Hepatocyte (in vitro differentiated cells): ENCODE measurements around the gene OSBP2. TPM values are rescaled to one million over a fixed set of nuclear protein-coding genes. Genes with fewer than 3 reads are reported as not detected.

ENCODE experiments used
- DNase-seq: peaks from one replicate; pipeline ENCODE4 v3.0.0-alpha.2; 2016; ENCODE audit warnings: low spot score
- H2AFZ ChIP-seq: fragments of 200-600 bp; sonication (generic); 2 replicates; pipeline ENCODE4 v1.6.0; 2016; ENCODE audit warnings: antibody characterized with exemption, mild to moderate bottlenecking
- H3K27ac ChIP-seq: fragments of 200-600 bp; sonication (generic); 2 replicates; pipeline ENCODE4 v1.5.1; 2016; ENCODE audit warnings: mild to moderate bottlenecking
- H3K27me3 ChIP-seq: fragments of 200-600 bp; sonication (generic); 2 replicates; pipeline ENCODE4 v1.6.1; 2016
- H3K36me3 ChIP-seq: fragments of 200-600 bp; sonication (generic); replicated peaks from 2 replicates; pipeline ENCODE4 v1.5.1; 2016; ENCODE audit warnings: low read depth; ENCODE audit not compliant: insufficient read depth
- H3K4me1 ChIP-seq: fragments of 200-600 bp; sonication (generic); 2 replicates; pipeline ENCODE4 v1.5.1; 2016; ENCODE audit warnings: mild to moderate bottlenecking, moderate library complexity; ENCODE audit not compliant: insufficient read depth
- H3K4me2 ChIP-seq: fragments of 200-600 bp; sonication (generic); 2 replicates; pipeline ENCODE4 v1.6.0; 2016
- H3K4me3 ChIP-seq: fragments of 200-600 bp; sonication (generic); 2 replicates; pipeline ENCODE4 v1.5.1; 2016; ENCODE audit warnings: mild to moderate bottlenecking
- H3K79me2 ChIP-seq: fragments of 200-600 bp; sonication (generic); 2 replicates; pipeline ENCODE4 v1.6.0; 2017; ENCODE audit warnings: mild to moderate bottlenecking
- H3K9me2 ChIP-seq: fragments of 200-600 bp; sonication (generic); replicated peaks from 2 replicates; pipeline ENCODE4 v1.6.0; 2017; ENCODE audit warnings: mild to moderate bottlenecking; ENCODE audit not compliant: insufficient read depth
- H3K9me3 ChIP-seq: fragments of 200-600 bp; sonication (generic); 2 replicates; pipeline ENCODE4 v1.5.1; 2016; ENCODE audit warnings: low read depth, mild to moderate bottlenecking
- H4K20me1 ChIP-seq: fragments of 200-600 bp; sonication (generic); 2 replicates; pipeline ENCODE4 v1.6.0; 2016; ENCODE audit warnings: mild to moderate bottlenecking; ENCODE audit not compliant: insufficient read depth, poor library complexity, severe bottlenecking
- EZH2 ChIP-seq: fragments of 200-600 bp; sonication (generic); IDR thresholded peaks from 2 replicates; pipeline ENCODE4 v1.6.1; 2016; ENCODE audit warnings: antibody characterized with exemption, mild to moderate bottlenecking, borderline replicate concordance
- EZH2phosphoT487 ChIP-seq: fragments of 200-600 bp; sonication (generic); IDR thresholded peaks from one replicate; pipeline ENCODE4 v1.6.1; 2018; ENCODE audit warnings: antibody characterized with exemption, mild to moderate bottlenecking, low read depth, moderate library complexity; ENCODE audit not compliant: unreplicated experiment, severe bottlenecking
- WGBS: methylation state at CpG from one replicate; pipeline ENCODE4 v1.1.6; 2016; ENCODE audit warnings: low lambda C conversion rate; ENCODE audit errors: missing lambda C conversion rate; 5-methylcytosine and 5-hydroxymethylcytosine counted together
- polyA plus RNA-seq: library from polyadenylated mRNA; unstranded; fragments of >200 nt; fragmentation: Nextera tagmentation; extraction: Ambion mirVana; gene quantifications from 2 replicates; pipeline ENCODE4 v1.2.1, GENCODE V29; 2016
- total RNA-seq: library from RNA; depleted of rRNA; stranded (reverse); fragments of >200 nt; gene quantifications from 2 replicates; pipeline ENCODE4 v1.2.3, GENCODE V29; 2014
- TF ChIP-seq, protein P1 (sequence below): fragments of 200-600 bp; sonication (generic); IDR thresholded peaks from 2 replicates; pipeline ENCODE4 v1.5.1; 2016; ENCODE audit warnings: antibody characterized with exemption, mild to moderate bottlenecking; ENCODE audit not compliant: poor library complexity

Gene OSBP2
- total and polyA plus RNA-seq, 2 experiments from 2014 or later: 23.0 to 25.5 TPM

DNA sequence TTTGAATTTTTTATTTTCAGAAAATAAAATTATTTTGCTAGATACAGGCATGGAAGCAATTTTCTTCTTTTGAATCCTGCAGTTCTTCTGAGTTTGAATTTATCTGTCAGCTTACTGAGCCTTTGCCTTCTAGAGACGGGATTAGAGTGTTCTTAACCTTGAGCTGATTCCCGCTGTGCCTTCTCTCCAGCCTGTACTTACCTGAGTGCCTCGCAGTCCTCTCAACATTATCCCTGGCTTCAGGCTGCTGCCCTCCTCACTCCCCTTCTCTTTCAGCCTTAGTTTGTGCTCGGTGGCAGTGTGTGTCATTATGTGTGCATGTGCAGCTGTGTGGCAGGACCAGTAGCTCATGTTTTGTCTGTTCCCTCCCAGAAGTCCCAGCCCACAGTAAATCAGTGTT lies 24.3 kb downstream of the OSBP2 start:
- no peaks in the 10 kb centered on the region for H3K4me1 ChIP-seq
- H3K27ac ChIP-seq: no peak overlapping the region
- TF ChIP-seq EZH2: no peak
- no peak for TF ChIP-seq EZH2phosphoT487
- TF ChIP-seq, protein P1, sequence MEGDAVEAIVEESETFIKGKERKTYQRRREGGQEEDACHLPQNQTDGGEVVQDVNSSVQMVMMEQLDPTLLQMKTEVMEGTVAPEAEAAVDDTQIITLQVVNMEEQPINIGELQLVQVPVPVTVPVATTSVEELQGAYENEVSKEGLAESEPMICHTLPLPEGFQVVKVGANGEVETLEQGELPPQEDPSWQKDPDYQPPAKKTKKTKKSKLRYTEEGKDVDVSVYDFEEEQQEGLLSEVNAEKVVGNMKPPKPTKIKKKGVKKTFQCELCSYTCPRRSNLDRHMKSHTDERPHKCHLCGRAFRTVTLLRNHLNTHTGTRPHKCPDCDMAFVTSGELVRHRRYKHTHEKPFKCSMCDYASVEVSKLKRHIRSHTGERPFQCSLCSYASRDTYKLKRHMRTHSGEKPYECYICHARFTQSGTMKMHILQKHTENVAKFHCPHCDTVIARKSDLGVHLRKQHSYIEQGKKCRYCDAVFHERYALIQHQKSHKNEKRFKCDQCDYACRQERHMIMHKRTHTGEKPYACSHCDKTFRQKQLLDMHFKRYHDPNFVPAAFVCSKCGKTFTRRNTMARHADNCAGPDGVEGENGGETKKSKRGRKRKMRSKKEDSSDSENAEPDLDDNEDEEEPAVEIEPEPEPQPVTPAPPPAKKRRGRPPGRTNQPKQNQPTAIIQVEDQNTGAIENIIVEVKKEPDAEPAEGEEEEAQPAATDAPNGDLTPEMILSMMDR: no peak
- H3K4me2 ChIP-seq: no peak overlapping the region
- H3K79me2 ChIP-seq: no peaks in the 10 kb centered on the region
- no peak overlapping the region for H3K4me3 ChIP-seq
- H3K9me2 ChIP-seq: no peaks in the 10 kb centered on the region
- no peak overlapping the region for H2AFZ ChIP-seq
- no peak for DNase-seq
- WGBS: 72% methylated on average over 4 of the region's 4 CpGs
- no peaks in the 10 kb centered on the region for H3K9me3 ChIP-seq
- no peaks in the 10 kb centered on the region for H3K27me3 ChIP-seq
- H3K36me3 ChIP-seq: no peaks in the 10 kb centered on the region
- H4K20me1 ChIP-seq: no peaks in the 10 kb centered on the region

DNA sequence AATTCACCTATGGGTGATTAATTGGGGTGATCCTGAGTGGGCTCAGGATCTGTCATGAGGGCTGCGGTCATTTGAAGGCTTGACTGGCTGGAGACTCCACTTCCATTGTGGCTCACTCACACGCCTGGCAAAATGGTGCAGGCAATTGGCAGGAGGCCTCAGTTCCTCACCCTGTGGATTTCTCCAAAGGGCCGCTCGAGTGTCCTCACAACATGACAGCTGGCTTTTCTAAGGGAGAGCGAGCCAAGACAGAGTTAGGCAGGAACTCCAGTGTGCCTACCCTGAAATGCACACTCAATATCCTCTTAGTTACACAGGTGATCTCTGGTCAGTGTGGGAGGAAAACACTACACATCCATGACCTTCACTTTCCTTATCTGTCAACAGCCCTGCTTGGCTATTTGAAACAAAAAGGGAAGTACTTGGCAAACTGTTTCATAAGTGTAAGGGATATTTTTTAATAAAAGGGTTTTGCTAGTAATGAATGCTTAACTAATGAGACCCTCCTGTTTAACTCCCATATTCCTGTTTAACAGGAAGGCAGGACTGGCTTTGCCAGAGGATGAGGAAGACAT lies 25.7 kb downstream of the OSBP2 start:
- no peak overlapping the region for H3K4me3 ChIP-seq
- H3K27ac ChIP-seq: no peak overlapping the region
- no peaks in the 10 kb centered on the region for H3K36me3 ChIP-seq
- H3K79me2 ChIP-seq: no peaks in the 10 kb centered on the region
- no peak for DNase-seq
- no peak overlapping the region for H2AFZ ChIP-seq
- no peak overlapping the region for H3K4me2 ChIP-seq
- TF ChIP-seq, protein P1: no peak
- TF ChIP-seq EZH2phosphoT487: no peak
- TF ChIP-seq EZH2: no peak
- H3K9me3 ChIP-seq: no peaks in the 10 kb centered on the region
- H4K20me1 ChIP-seq: no peaks in the 10 kb centered on the region
- H3K4me1 ChIP-seq: no peaks in the 10 kb centered on the region
- H3K27me3 ChIP-seq: no peaks in the 10 kb centered on the region
- 80% methylated on average over 5 of the region's 5 CpGs for WGBS
- no peaks in the 10 kb centered on the region for H3K9me2 ChIP-seq

DNA sequence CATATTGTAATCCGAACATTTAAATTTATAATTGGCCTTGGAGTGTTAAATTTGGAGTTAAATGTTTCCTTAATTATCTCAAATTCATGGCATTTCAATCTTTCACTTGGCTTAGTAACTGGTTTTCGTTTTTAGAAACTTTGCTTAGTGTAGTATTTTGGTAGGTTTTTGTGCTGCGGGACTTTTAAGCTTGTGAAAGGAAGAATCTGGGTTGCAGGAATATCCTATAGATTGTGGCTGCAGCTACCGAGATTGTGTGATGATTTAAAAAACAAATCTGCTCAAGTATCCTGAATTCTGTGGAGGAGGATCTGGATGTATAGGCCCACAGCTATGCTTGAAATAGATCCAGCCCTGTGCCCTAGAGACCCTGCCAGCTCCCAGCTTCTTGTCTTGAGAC lies 27.1 kb downstream of the OSBP2 start:
- Histone ChIP-seq H3K4me2 (no peak overlapping the region), H3K27me3 (peaks cover 1% of the 10 kb centered on the region), H3K9me2 (no peaks in the 10 kb centered on the region), H3K4me3 (no peak overlapping the region), H2AFZ (no peak overlapping the region), H3K79me2 (no peaks in the 10 kb centered on the region), H4K20me1 (no peaks in the 10 kb centered on the region), H3K27ac (no peak overlapping the region), H3K36me3 (no peaks in the 10 kb centered on the region), H3K4me1 (no peaks in the 10 kb centered on the region), H3K9me3 (no peaks in the 10 kb centered on the region)
- no peak for TF ChIP-seq EZH2phosphoT487
- TF ChIP-seq, protein P1: no peak
- TF ChIP-seq EZH2: no peak
- WGBS: 83% methylated on average over 4 of the region's 4 CpGs
- no peak for DNase-seq

DNA sequence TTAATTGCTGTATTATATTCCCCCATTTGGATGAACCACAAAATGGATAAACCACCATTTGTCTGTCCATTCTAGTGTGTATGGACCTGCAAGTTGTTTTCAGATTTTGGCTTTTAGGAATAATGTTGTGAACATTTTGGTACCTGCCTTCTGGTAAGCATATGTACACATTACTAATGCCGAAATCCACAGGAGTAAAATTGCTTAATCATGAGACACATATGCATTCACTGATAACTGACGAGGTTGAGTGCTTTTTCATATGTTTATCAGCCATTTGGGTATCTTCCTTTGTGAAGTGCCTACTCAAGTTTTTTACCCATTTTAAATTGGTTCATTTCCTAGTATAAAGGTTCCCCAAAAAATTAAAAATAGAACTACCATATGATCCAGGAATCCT lies 34.2 kb downstream of the OSBP2 start:
- peaks cover 6% of the 10 kb centered on the region for H3K27me3 ChIP-seq
- TF ChIP-seq, protein P1: no peak
- TF ChIP-seq EZH2phosphoT487: no peak
- TF ChIP-seq EZH2: no peak
- no peaks in the 10 kb centered on the region for H3K9me3 ChIP-seq
- no peaks in the 10 kb centered on the region for H3K4me1 ChIP-seq
- H3K27ac ChIP-seq: no peak overlapping the region
- no peak for DNase-seq
- H3K9me2 ChIP-seq: no peaks in the 10 kb centered on the region
- no peaks in the 10 kb centered on the region for H3K79me2 ChIP-seq
- no peaks in the 10 kb centered on the region for H4K20me1 ChIP-seq
- H2AFZ ChIP-seq: no peak overlapping the region
- no peaks in the 10 kb centered on the region for H3K36me3 ChIP-seq
- H3K4me3 ChIP-seq: no peak overlapping the region
- WGBS: 76% methylated on average over 2 of the region's 2 CpGs
- no peak overlapping the region for H3K4me2 ChIP-seq
